ENCODE measurements around the gene MCM5.

- no peak for TF ChIP-seq CTCF (conservative IDR thresholded peaks at IDR 0.05)
- TF ChIP-seq ZFX (IDR thresholded peaks at IDR 0.05) = no peak
Measured at GRCh38 chr22:35449829-35450689, 50.1 kb downstream of the MCM5 start.

All from C4-2B (cell line).